ENCODE data around the gene TTC12. TPM values are rescaled to one million over a fixed set of nuclear protein-coding genes. Genes with fewer than 3 reads are reported as not detected.

Gene TTC12
- total RNA-seq, 4 donors from 2014 or later: 4.4 to 19.1 (median 7.0) TPM

GRCh38 chr11:113351068-113351450, 36.7 kb downstream of the TTC12 start:
- no peak for TF ChIP-seq CTCF (IDR thresholded peaks at IDR 0.05)
- no peak for ATAC-seq (ENCODE audit: low FRiP score)
- DNase-seq (ENCODE audit: low spot score): no peak

GRCh38 chr11:113351480-113351879, 37.1 kb downstream of the TTC12 start:
- TF ChIP-seq CTCF (IDR thresholded peaks at IDR 0.05): no peak
- no peak for DNase-seq (ENCODE audit: low spot score)
- no peak for ATAC-seq (ENCODE audit: low FRiP score)

- ATAC-seq (ENCODE audit: low FRiP score) (no peak), DNase-seq (ENCODE audit: low spot score) (no peak)
- no peak for TF ChIP-seq CTCF (IDR thresholded peaks at IDR 0.05)
Observed at GRCh38 chr11:113356203-113356602, 41.8 kb downstream of the TTC12 start.

GRCh38 chr11:113363406-113363805, 49.0 kb downstream of the TTC12 start:
- ATAC-seq (ENCODE audit: low FRiP score) (no peak), DNase-seq (ENCODE audit: low spot score) (no peak)
- no peak for TF ChIP-seq CTCF (IDR thresholded peaks at IDR 0.05)

- no peak for DNase-seq (ENCODE audit: low spot score)
- no peak for TF ChIP-seq CTCF (IDR thresholded peaks at IDR 0.05)
- no peak for ATAC-seq (ENCODE audit: low FRiP score)
Observed at GRCh38 chr11:113363996-113364641, 49.7 kb downstream of the TTC12 start.

GRCh38 chr11:113365895-113366294, 51.5 kb downstream of the TTC12 start:
- no peak for TF ChIP-seq CTCF (IDR thresholded peaks at IDR 0.05)
- DNase-seq (ENCODE audit: low spot score): no peak
- no peak for ATAC-seq (ENCODE audit: low FRiP score)

GRCh38 chr11:113369411-113369810, 55.0 kb downstream of the TTC12 start:
- no peak for DNase-seq (ENCODE audit: low spot score)
- no peak for TF ChIP-seq CTCF (IDR thresholded peaks at IDR 0.05)
- ATAC-seq (ENCODE audit: low FRiP score): no peak
